ENCODE results near the gene HERPUD1.

HERPUD1 gene

GRCh38 chr16:56980201-56980535, 48.2 kb downstream of the HERPUD1 start:
- peaks cover 0 to 5% (median under 1%) of the 10 kb centered on the region in 4 experiments for H3K4me1 ChIP-seq (ENCODE audit: control extremely low read depth in 1 of 4, control insufficient read depth in 4 of 4, insufficient read depth in 4 of 4, low read length in 3 of 4)
- H3K27me3 ChIP-seq (replicated peaks in 2 of 5; ENCODE audit: control insufficient read depth in 4 of 5, insufficient read depth in 5 of 5, low read length in 4 of 5) = no peaks in the 10 kb centered on the region
- no peak for DNase-seq
- POLR2A ChIA-PET = no interaction called here
- CTCF ChIA-PET = interaction anchor here (0.7 to 0.9 kb wide), 2 partner anchors 15 to 26 kb away, joined by 3 read pairs; no protein-coding TSS in a partner anchor
- H3K9me3 ChIP-seq (ENCODE audit: control extremely low read depth in 1 of 5, control insufficient read depth in 4 of 5, insufficient read depth in 2 of 5, low read depth in 1 of 5, low read length in 4 of 5) = no peaks in the 10 kb centered on the region
- H3K36me3 ChIP-seq (ENCODE audit: control insufficient read depth in 4 of 4, insufficient read depth in 4 of 4, low read length in 3 of 4) = peaks cover 0 to 3% (median 0%) of the 10 kb centered on the region in 4 experiments
- no peak overlapping the region for H3K4me3 ChIP-seq (ENCODE audit: control insufficient read depth in 1 of 7, extremely low read depth in 1 of 7, insufficient read depth in 4 of 7, low read depth in 2 of 7, low read length in 6 of 7)
- WGBS (ENCODE audit: insufficient coverage) = 100% methylated on average over 2 of the region's 4 CpGs
- H3K27ac ChIP-seq (ENCODE audit: insufficient read depth in 1 of 2, low read depth in 1 of 2, low read length in 2 of 2, poor library complexity in 1 of 2, severe bottlenecking in 2 of 2) = no peak overlapping the region

DNA sequence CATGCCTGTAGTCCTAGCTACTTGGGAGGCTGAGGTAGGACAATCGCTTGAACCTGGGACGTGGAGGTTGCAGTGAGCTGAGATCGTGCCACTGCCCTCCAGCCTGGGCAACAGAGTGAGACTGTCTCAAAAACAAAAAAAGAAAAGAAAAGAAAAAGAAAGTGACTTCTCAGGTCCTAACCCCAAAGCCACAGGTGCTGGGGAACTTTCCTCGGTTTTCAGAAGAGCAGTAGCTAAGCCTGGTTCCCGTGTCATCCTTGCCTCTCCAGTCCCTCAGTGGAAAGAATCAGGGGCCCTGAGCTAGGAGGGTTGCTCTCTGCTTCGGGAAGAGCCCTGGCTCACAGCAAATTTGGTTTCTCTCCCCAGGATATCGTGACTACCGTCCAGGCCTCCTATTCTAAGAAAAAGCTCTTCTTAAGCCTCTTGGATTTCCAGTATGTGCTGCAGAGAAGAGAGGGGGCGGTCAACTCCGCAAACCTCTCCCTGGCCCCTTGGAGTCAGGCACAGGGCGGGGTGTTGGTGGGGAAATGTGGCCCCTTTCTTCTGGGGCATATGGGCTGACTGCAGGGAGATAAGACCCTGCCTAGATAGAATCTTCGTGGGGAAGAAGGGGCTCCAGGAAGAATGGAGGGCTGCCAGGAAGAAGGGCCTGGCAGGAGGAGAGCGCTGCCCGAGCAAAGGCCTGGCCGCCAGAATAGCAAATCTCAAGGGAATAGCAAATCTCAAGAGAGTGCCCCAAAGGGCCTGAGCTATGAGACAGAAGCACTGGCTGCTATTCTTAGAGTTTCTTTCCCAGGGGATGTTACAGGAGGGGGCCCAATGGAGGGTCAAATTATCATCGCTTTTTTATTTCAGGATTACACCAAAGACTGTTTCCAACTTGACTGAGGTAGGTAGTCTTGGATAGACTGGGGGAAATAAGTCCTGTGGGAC, 49.1 kb downstream of the HERPUD1 start:
- Histone ChIP-seq H3K4me3 (ENCODE audit: control insufficient read depth in 1 of 7, extremely low read depth in 1 of 7, insufficient read depth in 4 of 7, low read depth in 2 of 7, low read length in 6 of 7) (no peak overlapping the region), H3K27me3 (replicated peaks in 2 of 5; ENCODE audit: control insufficient read depth in 4 of 5, insufficient read depth in 5 of 5, low read length in 4 of 5) (no peaks in the 10 kb centered on the region), H3K9me3 (ENCODE audit: control extremely low read depth in 1 of 5, control insufficient read depth in 4 of 5, insufficient read depth in 2 of 5, low read depth in 1 of 5, low read length in 4 of 5) (no peaks in the 10 kb centered on the region), H3K27ac (ENCODE audit: insufficient read depth in 1 of 2, low read depth in 1 of 2, low read length in 2 of 2, poor library complexity in 1 of 2, severe bottlenecking in 2 of 2) (no peak overlapping the region), H3K4me1 (ENCODE audit: control extremely low read depth in 1 of 4, control insufficient read depth in 4 of 4, insufficient read depth in 4 of 4, low read length in 3 of 4) (no peaks in the 10 kb centered on the region), H3K36me3 (ENCODE audit: control insufficient read depth in 4 of 4, insufficient read depth in 4 of 4, low read length in 3 of 4) (peaks cover 0 to 3% (median 0%) of the 10 kb centered on the region in 4 experiments)
- CTCF ChIA-PET = interaction anchor here (0.7 to 3.8 kb wide), 4 partner anchors 16 to 26 kb away, joined by 3 to 19 read pairs (median 3); no protein-coding TSS in a partner anchor
- no peak for DNase-seq
- 86% methylated on average over 15 of the region's 16 CpGs for WGBS (ENCODE audit: insufficient coverage)
- POLR2A ChIA-PET = no interaction called here

DNA sequence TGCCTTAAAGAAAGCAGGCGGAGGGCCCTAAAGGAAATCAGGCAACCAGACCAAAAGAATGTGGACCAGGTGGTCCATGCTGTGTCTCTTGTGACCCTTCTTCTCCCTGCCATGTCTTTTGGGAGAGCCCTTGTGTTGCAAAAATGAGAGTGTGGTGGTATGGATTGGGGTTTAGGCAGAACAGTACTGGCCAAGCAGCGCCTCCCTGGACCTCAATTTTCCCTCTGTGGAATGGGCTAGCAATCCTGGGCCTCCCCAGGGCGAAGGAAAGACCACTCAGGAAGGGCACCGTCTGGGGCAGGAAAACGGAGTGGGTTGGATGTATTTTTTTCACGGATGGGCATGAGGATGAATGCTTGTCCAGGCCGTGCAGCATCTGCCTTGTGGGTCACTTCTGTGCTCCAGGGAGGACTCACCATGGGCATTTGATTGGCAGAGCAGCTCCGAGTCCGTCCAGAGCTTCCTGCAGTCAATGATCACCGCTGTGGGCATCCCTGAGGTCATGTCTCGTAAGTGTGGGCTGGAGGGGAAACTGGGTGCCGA, 49.9 kb downstream of the HERPUD1 start:
- H3K4me1 ChIP-seq (ENCODE audit: control extremely low read depth in 1 of 4, control insufficient read depth in 4 of 4, insufficient read depth in 4 of 4, low read length in 3 of 4) = peaks cover 0 to 4% (median 4%) of the 10 kb centered on the region in 4 experiments
- ChIA-PET CTCF (interaction anchor here (3.8 kb wide), 1 partner anchor 16 kb away, joined by 19 read pairs; no protein-coding TSS in a partner anchor), POLR2A (no interaction called here)
- H3K27ac ChIP-seq (ENCODE audit: insufficient read depth in 1 of 2, low read depth in 1 of 2, low read length in 2 of 2, poor library complexity in 1 of 2, severe bottlenecking in 2 of 2) = no peak overlapping the region
- H3K4me3 ChIP-seq (ENCODE audit: control insufficient read depth in 1 of 7, extremely low read depth in 1 of 7, insufficient read depth in 4 of 7, low read depth in 2 of 7, low read length in 6 of 7) = no peak overlapping the region
- DNase-seq = no peak
- H3K27me3 ChIP-seq (replicated peaks in 2 of 5; ENCODE audit: control insufficient read depth in 4 of 5, insufficient read depth in 5 of 5, low read length in 4 of 5) = no peaks in the 10 kb centered on the region
- WGBS (ENCODE audit: insufficient coverage) = 86% methylated on average over 11 of the region's 12 CpGs
- H3K9me3 ChIP-seq (ENCODE audit: control extremely low read depth in 1 of 5, control insufficient read depth in 4 of 5, insufficient read depth in 2 of 5, low read depth in 1 of 5, low read length in 4 of 5) = no peaks in the 10 kb centered on the region
- H3K36me3 ChIP-seq (ENCODE audit: control insufficient read depth in 4 of 4, insufficient read depth in 4 of 4, low read length in 3 of 4) = peaks cover 0 to 8% (median 0%) of the 10 kb centered on the region in 4 experiments

GRCh38 chr16:56982695-56983094, 50.8 kb downstream of the HERPUD1 start:
- no peaks in the 10 kb centered on the region for H3K27me3 ChIP-seq (replicated peaks in 2 of 5; ENCODE audit: control insufficient read depth in 4 of 5, insufficient read depth in 5 of 5, low read length in 4 of 5)
- DNase-seq = no peak
- H3K27ac ChIP-seq (ENCODE audit: insufficient read depth in 1 of 2, low read depth in 1 of 2, low read length in 2 of 2, poor library complexity in 1 of 2, severe bottlenecking in 2 of 2) = no peak overlapping the region
- POLR2A ChIA-PET = no interaction called here
- CTCF ChIA-PET = interaction anchor here (1.8 to 3.8 kb wide), 2 partner anchors 10 to 17 kb away, joined by 5 to 19 read pairs; no protein-coding TSS in a partner anchor
- peaks cover 0 to 8% (median 0%) of the 10 kb centered on the region in 4 experiments for H3K36me3 ChIP-seq (ENCODE audit: control insufficient read depth in 4 of 4, insufficient read depth in 4 of 4, low read length in 3 of 4)
- H3K4me1 ChIP-seq (ENCODE audit: control extremely low read depth in 1 of 4, control insufficient read depth in 4 of 4, insufficient read depth in 4 of 4, low read length in 3 of 4) = peaks cover 0 to 4% (median 4%) of the 10 kb centered on the region in 4 experiments
- WGBS (ENCODE audit: insufficient coverage) = 100% methylated on average over 1 of the region's 2 CpGs
- H3K9me3 ChIP-seq (ENCODE audit: control extremely low read depth in 1 of 5, control insufficient read depth in 4 of 5, insufficient read depth in 2 of 5, low read depth in 1 of 5, low read length in 4 of 5) = no peaks in the 10 kb centered on the region
- H3K4me3 ChIP-seq (ENCODE audit: control insufficient read depth in 1 of 7, extremely low read depth in 1 of 7, insufficient read depth in 4 of 7, low read depth in 2 of 7, low read length in 6 of 7) = no peak overlapping the region

DNA sequence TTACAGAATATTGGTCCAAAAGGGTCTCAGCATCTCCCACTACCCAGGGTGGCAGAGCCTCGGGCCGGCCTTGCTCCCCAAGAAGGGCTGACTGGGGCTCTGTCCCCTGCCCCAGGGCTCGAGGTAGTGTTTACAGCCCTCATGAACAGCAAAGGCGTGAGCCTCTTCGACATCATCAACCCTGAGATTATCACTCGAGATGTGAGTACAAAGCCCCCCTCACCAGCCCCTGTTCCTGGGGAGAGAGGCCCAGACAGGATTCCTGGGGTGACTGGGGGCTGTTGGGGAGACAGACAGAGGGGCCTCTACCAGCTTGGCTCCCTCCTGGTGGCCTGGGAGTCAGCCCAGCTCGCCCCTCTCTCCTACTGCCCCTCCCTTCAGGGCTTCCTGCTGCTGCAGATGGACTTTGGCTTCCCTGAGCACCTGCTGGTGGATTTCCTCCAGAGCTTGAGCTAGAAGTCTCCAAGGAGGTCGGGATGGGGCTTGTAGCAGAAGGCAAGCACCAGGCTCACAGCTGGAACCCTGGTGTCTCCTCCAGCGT, 51.3 kb downstream of the HERPUD1 start:
- WGBS (ENCODE audit: insufficient coverage) = 69% methylated on average over 6 of the region's 9 CpGs
- no peaks in the 10 kb centered on the region for H3K27me3 ChIP-seq (replicated peaks in 2 of 5; ENCODE audit: control insufficient read depth in 4 of 5, insufficient read depth in 5 of 5, low read length in 4 of 5)
- peaks cover 0 to 8% (median 0%) of the 10 kb centered on the region in 4 experiments for H3K36me3 ChIP-seq (ENCODE audit: control insufficient read depth in 4 of 4, insufficient read depth in 4 of 4, low read length in 3 of 4)
- no peaks in the 10 kb centered on the region for H3K9me3 ChIP-seq (ENCODE audit: control extremely low read depth in 1 of 5, control insufficient read depth in 4 of 5, insufficient read depth in 2 of 5, low read depth in 1 of 5, low read length in 4 of 5)
- no peak overlapping the region for H3K27ac ChIP-seq (ENCODE audit: insufficient read depth in 1 of 2, low read depth in 1 of 2, low read length in 2 of 2, poor library complexity in 1 of 2, severe bottlenecking in 2 of 2)
- DNase-seq = no peak
- peaks cover 0 to 6% (median 5%) of the 10 kb centered on the region in 4 experiments for H3K4me1 ChIP-seq (ENCODE audit: control extremely low read depth in 1 of 4, control insufficient read depth in 4 of 4, insufficient read depth in 4 of 4, low read length in 3 of 4)
- ChIA-PET CTCF (interaction anchor here (0.6 to 3.8 kb wide), 4 partner anchors 8 to 130 kb away, joined by 3 to 19 read pairs (median 4); no protein-coding TSS in a partner anchor), POLR2A (no interaction called here)
- no peak overlapping the region for H3K4me3 ChIP-seq (ENCODE audit: control insufficient read depth in 1 of 7, extremely low read depth in 1 of 7, insufficient read depth in 4 of 7, low read depth in 2 of 7, low read length in 6 of 7)

DNA sequence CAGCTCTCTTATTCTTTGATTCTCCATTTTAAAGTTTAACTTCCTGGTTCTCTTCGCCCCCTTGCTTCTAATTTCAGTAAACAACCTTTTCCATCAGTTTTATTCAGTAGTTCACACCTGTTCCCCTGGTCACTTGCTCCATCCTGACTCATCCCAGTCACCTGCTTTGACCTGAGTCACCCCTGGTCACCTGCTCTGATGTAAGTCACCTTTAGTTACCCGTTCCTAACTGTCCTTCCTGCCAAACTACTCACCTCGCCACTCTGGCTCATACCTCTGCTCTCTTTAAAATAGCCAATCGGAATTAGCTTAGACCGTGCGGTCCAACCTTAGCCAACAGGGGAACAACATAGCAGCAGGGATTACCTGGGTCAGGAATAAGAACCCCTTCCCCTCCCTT, 52.7 kb downstream of the HERPUD1 start:
- no peak overlapping the region for H3K27ac ChIP-seq (ENCODE audit: insufficient read depth in 1 of 2, low read depth in 1 of 2, low read length in 2 of 2, poor library complexity in 1 of 2, severe bottlenecking in 2 of 2)
- no peak overlapping the region for H3K4me3 ChIP-seq (ENCODE audit: control insufficient read depth in 1 of 7, extremely low read depth in 1 of 7, insufficient read depth in 4 of 7, low read depth in 2 of 7, low read length in 6 of 7)
- 100% methylated on average over 6 of the region's 6 CpGs for WGBS (ENCODE audit: insufficient coverage)
- peaks cover 0 to 18% (median 14%) of the 10 kb centered on the region in 4 experiments for H3K4me1 ChIP-seq (ENCODE audit: control extremely low read depth in 1 of 4, control insufficient read depth in 4 of 4, insufficient read depth in 4 of 4, low read length in 3 of 4)
- DNase-seq = no peak
- POLR2A ChIA-PET = no interaction called here
- CTCF ChIA-PET = interaction anchor here (0.8 to 3.8 kb wide), 2 partner anchors 15 to 19 kb away, joined by 3 to 19 read pairs; no protein-coding TSS in a partner anchor
- peaks cover 0 to 8% (median 0%) of the 10 kb centered on the region in 4 experiments for H3K36me3 ChIP-seq (ENCODE audit: control insufficient read depth in 4 of 4, insufficient read depth in 4 of 4, low read length in 3 of 4)
- no peaks in the 10 kb centered on the region for H3K27me3 ChIP-seq (replicated peaks in 2 of 5; ENCODE audit: control insufficient read depth in 4 of 5, insufficient read depth in 5 of 5, low read length in 4 of 5)
- no peaks in the 10 kb centered on the region for H3K9me3 ChIP-seq (ENCODE audit: control extremely low read depth in 1 of 5, control insufficient read depth in 4 of 5, insufficient read depth in 2 of 5, low read depth in 1 of 5, low read length in 4 of 5)

Data from common myeloid progenitor, CD34-positive (primary cell).